GM19455 (cell line): ENCODE results near the gene PEX13.
A peak's percentile ranks its signal among the peaks of the same experiment; 100 is the strongest.
"Not testable (repeated sequence)": the region's sequence is repeated elsewhere in the genome, so short reads cannot be mapped to it uniquely, and the experiment has no call there.

Experiments
- ATAC-seq: cut with Tn5 transposase; IDR thresholded peaks from one replicate; pipeline ENCODE4 v1.9.1; 2021; ENCODE audit not compliant: unreplicated experiment

Gene PEX13

DNA sequence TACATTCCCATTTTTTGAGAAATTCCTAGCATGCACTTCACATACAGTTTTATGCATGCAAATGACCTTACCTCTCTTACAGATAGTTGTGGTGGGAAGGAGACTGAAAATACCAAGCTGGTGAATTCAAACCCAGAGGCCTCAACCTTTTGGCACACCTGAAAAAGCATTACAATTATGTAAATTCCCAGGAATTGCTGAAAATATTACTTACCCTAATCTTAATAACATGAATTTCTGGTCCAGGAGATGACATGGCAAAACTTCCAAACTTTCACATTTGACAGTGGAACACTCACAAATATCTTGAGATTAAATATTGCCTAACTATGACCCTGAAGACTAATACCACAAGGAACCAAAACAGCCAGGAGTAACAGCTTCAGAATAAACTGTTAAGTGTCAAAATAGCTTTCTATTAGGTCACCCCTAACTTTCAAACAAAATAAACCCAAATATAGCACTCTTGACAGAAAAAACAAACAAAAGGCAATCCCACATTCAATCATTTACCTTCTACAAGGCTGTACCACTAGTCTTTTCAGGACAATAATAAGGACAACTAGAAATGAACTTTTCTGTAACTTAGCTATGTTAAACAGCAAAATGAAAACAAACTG lies 10.9 kb upstream of the PEX13 start:
- ATAC-seq = no peak

DNA sequence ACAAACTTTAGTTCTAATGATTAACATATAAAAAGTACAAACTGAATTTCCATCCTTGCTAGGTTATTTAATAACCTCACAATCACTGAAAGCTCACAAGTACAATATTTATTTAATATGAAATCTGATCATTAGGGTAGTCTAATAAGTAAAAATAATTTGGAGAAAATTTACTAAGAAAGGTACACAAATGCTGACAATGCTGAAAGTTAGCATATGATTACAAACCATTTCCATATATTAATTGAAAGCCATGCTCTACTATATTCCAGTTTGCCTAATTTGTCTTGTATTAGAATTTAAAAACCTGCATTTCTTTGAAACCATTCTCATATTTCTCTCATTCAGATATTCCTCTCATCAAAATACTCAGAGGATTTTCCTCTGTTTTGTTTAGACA lies 8.2 kb upstream of the PEX13 start:
- ATAC-seq = no peak

DNA sequence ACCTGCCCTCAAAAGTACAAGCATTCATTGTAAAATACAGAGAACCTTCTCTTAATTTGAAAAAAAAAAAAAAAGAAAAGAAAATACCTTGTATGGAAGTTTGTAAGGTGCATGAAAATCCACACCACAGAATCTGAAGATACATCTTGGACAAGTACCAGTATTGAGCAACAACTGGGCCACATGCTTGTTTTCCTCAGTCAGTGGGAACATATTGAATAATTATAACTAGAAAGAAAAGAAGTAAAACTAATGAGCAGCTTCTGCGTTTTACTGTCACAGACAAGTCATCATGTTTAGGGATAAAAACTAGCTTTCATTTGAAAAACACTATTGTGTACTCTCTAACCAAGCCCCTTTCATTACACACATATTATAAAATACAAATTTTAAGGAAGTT lies 5.8 kb upstream of the PEX13 start:
- ATAC-seq = no peak

DNA sequence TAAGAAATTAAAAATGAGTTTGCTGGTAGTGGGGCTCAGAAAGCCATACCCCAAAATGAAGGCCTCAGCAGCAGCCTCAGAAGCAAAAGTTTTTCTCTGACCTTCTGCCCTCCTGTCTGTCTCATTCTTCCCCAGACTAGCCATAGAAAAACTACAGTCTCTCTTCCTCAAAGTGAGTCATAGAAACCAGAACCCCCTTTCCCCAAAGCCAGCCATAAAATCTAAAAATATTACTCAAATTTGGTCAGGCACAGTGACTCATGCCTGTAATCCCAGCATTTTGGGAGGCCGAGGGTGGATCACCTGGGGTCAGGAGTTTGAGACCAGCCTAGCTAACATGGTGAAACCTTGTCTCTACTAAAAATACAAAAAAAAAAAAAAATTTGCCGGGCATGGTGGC lies 5.2 kb upstream of the PEX13 start:
- ATAC-seq = not testable (repeated sequence)

DNA sequence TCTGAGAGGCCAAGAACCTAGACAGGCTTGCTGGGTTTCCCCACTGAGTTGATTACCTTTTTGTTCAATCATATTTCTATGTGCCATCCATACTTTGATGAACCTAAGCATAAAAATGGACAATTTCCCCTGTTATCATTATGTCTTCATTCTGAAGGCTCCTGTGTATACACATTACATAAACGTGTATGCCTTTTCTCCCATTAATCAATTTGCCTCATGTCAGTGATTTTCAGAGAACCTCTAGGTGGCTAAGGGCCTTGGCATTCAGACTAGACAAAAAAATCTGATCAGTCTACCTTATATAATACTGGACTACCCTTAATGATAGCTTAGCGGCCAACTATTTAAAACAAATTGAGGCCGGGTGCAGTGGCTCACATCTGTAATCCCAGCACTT lies 4.1 kb upstream of the PEX13 start:
- no peak for ATAC-seq

DNA sequence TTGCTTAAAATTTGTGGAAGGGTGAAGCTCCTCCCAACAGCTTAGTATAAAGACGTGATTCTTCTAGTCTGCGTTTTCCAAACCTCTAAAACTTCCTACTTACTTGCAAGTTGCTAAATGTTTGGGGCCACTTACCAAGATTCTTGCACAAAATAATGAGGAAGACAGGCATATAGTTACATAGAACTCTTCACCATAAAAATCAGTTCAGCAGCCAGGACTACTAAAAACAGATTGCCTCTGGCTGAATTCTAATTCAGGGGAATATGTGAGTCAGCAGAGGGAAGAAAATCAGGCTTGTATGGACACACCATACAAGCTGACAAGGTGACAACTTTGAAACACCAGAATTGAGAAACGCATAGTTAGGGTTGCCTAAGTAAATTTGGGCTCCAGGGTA lies 2.8 kb upstream of the PEX13 start:
- no peak for ATAC-seq

DNA sequence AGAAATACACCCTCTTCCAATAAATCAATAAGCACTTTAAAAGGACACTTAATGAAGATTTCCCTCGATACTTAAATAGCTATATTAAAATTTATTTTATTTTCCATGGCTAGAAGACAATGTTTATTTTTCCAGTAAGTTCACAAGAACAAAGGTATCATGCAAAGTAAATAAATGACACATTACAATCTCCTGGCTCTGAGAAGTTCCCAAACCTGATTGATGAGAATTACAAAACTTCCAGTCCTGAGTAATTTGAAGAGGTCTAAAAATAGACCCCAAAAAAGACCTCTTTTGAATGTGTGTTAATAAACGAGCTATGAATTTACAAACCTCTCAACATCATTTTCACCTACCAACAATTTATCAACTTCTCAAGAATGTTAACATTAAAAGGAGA lies 1.5 kb upstream of the PEX13 start:
- no peak for ATAC-seq

DNA sequence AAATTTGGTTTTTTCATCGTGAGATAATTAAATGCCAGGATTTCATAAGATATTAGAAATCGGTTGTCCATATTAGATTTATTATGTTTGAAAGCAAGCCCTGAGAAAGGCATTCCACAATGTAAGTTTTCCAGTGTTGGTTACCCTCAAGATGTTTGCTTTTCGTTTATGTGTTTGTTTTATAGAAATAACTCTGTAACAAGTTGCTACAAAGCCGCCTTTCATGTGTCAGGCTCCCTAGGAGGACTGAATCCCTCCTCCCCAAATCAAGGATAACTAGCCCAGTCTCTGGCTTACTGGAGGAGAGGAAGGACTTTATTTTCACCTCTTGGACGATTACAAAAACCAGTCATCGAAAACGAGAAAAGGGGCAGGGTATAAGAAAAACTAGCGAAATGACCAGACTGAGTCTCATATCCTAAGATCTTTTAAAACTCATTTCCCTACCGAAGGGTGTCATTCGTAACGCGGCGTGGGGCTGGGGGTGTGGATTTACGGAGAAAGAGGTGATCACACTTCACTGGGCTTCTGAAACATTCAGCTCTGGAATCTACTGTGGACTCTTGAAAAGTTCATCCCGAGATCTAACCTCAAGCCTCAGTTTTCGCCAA lies 1.0 kb upstream of the PEX13 start:
- ATAC-seq = peak; percentile 19

DNA sequence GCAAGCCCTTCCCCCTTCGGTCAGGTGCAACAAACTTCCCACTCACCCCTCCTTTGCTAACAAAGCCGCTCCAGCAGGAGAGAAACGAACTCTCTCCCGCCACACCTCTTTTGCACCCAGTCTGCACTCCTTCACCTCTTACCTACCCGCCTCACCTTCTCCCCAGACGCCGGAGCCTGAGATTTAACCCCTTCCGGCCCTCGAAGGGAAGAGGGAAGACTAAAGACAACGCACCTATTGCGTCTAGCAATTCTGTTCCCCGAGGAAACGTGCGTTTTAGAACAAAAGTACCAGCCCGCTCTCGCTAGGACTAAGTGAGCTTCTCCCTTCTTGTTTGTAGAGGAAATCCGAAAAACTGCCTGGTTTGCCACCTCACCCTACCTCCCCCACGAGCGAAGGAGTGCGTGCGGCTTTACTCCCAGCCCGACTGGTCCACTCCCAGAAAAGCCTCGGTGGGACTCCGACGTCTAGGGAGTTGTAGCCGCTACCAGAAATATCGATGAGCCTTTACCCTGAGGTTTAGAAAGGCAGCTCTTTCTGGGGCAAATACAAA lies 441 bp upstream of the PEX13 start:
- peak; percentile 52 for ATAC-seq

DNA sequence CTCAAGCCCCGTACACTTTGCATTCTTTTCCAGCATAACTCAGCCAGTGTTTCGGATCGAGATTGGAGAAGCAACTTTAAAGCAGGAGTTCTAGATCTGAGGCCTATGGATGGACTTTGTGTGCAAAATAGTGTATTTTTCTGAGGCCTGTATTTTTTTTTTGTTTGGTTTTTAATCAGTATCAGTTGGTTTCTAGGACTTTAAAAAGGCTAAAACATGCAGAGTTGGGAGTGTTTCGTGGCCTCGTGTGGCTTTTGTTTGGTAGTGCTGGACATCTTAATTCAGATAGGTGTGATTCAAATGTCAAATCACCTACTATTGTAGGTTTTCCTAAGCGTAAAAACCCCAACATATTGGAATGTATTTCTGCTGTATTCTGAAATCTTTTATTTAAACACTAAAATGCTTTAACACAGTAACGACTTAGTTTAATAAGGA lies 817 bp downstream of the PEX13 start:
- ATAC-seq = no peak

DNA sequence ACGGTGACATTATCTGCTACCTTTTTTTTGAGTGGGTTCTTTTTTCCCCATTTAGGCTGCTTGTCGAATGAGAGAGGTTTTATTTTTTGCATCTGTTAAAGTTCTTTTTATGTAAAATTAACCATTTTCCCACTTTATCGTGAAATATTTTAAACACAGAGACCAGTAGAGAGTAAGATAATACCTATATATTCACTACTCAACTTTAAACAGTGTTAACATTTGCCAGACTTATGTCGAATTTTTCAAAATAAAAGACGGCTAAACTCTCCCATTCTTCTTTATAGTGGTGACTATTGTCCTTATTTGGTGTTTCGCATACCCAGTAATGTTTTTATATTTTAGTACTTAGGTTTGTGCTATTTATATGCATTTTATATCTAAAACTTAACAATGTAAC lies 1.3 kb downstream of the PEX13 start:
- ATAC-seq = no peak

DNA sequence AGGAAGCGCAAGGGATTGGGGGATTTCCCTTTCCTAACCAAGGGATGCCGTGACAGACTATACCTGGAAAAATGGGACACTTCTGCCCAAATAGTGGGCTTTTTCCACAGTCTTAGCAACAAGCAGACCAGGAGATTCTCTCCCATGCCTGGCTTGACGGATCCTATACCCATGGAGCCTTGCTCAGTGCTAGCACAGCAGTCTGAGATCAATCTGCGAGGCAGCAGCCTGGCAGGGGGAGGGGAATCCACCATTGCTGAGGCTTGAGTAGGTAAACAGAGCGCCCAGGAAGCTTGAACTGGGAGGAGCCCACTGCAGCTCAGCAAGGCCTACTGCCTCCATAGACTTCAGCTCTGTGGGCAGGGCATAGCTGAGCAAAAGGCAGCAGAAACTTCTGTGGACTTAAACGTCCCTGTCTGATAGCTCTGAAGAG lies 3.7 kb downstream of the PEX13 start:
- ATAC-seq = no peak

DNA sequence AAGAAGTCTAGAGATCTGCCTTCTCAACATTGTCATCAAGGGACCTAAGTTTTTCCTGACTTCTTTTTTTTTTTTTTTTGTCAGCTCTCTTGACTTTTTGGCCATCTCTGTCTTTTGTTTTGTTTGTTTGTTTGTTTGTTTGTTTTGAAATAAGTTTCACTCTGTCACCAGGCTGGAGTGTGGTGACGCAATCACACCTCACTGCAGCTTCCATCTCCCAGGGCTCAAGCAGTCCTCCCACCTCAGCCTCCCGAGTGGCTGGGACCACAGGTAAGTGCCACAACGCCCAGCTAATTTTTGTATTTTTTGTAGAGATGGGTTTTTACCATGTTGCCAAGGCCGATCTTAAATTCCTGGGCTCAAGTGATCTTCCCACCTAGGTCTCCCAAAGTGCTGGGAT lies 6.2 kb downstream of the PEX13 start:
- ATAC-seq = no peak

DNA sequence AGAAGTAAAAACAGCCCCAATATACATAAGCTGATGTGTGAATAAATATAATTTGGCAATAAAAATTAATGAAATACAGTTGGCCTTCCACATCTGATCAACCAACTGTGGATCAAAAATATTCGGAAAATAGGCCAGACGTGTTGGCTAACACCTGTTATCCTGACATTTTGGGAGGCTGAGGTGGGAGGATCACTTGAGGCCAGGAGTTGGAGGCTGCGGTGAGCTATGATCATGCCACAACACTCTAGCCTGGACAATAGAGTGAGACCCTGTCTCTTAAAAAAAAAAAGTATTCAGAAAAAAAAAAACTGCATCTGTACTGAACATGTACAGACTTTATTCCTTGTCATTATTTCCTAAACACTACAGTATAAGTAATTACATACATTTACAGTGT lies 12.0 kb downstream of the PEX13 start:
- ATAC-seq = no peak

DNA sequence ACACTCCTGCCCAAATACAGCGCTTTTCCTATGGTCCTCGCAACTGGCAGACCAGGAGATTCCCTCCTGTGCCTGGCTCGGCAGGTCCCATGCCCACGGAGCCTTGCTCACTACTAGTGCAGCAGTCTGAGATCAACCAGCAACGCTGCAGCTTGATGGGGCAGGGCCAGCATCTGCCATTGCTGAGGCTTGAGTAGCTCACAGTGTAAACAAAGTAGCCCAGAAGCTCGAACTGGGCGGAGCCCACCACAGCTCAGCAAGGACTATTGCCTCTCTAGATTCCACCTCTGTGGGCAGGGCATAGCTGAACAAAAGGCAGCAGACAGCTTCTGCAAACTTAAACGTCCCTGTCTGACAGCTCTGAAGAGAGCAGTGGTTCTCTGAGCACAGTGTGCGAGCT lies 17.1 kb downstream of the PEX13 start:
- not testable (repeated sequence) for ATAC-seq

DNA sequence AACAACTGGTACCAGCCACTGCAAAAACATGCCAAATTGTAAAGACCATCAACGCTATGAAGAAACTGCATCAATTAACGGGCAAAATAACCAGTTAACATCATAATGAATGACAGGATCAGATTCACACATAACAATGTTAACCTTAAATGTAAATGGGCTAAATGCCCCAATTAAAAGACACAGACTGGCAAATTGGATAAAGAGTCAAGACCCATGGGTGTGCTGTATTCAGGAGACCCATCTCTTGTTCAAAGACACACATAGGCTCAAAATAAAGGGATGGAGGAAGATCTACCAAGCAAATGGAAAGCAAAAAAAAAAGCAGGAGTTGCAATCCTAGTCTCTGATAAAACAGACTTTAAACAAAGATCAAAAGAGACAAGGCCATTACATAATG lies 19.1 kb downstream of the PEX13 start:
- not testable (repeated sequence) for ATAC-seq

DNA sequence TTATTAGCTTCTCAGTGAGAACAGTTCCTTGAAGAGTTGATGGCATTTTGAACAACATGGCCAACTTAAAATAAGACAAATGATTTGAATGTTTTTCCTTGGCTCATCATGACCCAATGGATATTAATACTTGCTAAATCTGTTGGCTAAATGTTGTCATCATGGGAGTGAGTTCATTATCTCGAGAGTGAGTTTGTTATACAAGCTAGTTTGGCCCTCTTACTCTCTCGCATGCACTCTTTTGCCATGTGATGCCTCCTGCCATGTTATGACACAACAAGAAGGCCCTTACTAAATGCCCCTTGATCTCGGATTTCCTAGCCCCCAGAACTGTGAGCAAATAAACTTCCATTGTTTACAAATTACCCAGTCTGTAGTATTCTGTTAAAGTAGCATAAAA lies 25.3 kb downstream of the PEX13 start:
- no peak for ATAC-seq

DNA sequence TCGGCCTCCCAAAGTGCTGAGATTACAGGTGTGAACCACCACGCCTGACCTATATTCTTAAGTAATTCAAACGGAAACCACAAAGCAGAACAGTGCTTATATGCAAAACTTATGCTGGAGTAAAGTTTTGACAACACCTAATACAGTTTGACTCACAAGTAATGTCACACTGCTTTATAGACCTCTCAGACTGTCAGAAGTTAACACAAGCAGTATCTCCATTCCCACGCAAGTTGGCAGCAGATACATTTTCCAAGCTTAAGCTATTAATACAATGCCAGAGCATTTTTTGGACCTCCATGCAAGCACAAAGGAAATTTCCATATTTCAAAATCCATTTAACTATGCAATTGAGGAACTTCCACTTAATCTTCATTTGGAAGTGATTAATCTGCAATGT lies 27.1 kb downstream of the PEX13 start:
- no peak for ATAC-seq

DNA sequence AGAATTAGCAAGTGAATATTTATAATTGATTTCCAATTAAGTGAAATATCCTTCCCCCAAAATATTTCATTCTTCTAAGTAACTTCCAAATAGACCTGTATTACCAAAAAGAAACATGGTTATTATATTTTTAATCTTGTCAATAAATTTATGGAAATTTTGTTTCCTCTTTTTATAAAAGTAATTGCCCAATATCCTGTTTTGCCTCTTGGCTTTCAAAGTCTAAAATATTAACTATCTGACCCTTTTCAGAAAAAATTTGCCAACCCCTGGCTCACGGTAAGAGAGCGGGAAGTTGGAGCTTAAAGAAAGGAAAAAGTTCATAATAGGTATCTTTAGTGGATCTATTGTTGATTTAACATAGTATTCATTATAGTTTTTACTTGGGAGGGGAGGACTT lies 27.7 kb downstream of the PEX13 start:
- no peak for ATAC-seq

DNA sequence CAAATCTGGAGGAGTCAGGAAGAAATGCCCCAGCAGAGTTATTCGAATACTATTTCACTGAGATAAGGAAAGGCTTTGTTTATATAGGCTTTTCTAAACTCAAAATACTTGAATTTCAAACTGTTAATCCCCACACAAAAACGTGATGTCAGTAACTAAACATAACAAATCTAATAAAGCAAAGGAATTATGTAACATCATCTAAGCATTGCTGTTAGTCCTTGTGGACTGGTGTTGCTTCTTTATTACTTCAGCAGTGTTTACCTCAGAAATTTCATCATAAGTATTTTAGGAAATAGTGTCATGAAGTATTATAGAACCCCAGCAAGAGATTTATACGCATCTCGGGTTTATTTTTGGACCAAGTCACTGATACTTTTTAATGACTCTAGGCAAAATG lies 28.5 kb downstream of the PEX13 start:
- ATAC-seq = no peak

DNA sequence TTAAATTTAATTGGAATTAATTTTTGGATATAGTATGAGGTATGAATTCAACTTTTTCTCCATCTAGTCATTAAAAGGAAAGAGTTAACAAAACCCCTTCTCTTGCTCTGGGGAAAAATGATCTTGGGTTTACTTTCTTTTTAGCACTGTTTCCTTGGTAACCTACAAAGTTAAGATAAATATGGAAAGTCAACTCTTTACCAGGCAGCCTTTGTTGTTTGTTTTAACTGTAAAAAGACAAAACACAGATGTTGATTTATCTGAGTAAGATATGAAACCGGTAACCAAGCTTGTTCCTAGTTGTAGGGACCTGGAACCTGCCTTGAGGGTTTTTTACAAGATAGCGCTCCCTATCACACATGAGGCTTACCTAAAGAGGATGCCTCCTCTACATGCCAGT lies 38.0 kb downstream of the PEX13 start:
- no peak for ATAC-seq

DNA sequence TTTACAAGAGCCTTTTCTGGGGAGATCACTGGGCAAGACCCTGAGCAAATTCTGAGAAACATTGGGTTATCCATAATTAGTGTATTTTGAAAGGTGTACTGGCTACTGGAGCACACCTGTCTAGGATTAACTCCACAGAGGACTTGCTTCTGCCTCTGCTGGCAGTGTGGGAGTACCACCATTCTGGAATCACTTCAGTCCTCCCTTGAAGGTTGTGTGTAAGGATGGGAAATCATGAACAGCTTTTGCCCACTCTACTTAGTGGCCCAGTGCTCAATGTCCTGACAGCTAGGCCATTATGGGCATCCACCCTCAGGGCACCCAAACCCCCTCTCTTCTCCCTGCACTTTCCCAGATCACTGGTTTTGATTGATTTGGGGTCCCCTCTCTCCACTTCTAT lies 40.0 kb downstream of the PEX13 start:
- no peak for ATAC-seq

DNA sequence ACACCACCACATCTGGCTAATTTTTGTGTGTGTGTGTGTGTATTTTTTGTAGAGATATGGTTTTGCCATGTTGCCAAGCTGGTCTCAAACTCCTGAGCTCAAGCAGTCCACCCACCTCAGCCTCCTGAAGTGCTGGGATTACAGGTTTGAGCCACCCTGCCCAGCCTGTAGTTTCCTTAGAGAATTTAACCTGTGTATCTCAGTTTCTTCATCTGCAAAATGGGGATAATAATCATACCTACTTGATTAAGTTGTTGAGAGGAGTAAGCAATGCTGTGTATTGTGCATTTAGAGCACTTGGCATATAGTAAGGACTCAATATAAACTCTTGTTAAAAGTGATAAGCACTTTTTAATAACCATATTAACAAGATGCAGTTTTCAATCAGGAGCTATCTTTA lies 41.9 kb downstream of the PEX13 start:
- no peak for ATAC-seq
